OCI-LY1 (cell line): ENCODE results near the gene TYW1B.
"Not testable (repeated sequence)": the region's sequence is repeated elsewhere in the genome, so short reads cannot be mapped to it uniquely, and the experiment has no call there.

ENCODE experiments used
- H2AFZ ChIP-seq: fragments of 200-600 bp; sonication (generic), shearing (Covaris generic); 2 replicates; pipeline ENCODE4 v1.6.0; 2014; ENCODE audit warnings: antibody characterized with exemption, mild to moderate bottlenecking, low read length
- H3F3A ChIP-seq: fragments of 200-600 bp; sonication (generic), shearing (Covaris generic); 2 replicates; pipeline ENCODE4 v1.6.0; 2014; ENCODE audit warnings: mild to moderate bottlenecking, antibody characterized with exemption, low read length, moderate library complexity; ENCODE audit not compliant: insufficient read depth
- H3K27ac ChIP-seq: fragments of 200-600 bp; sonication (generic); 2 replicates; pipeline ENCODE4 v1.5.1; 2014; ENCODE audit warnings: low read length, mixed run types, mild to moderate bottlenecking, low read depth; ENCODE audit not compliant: poor library complexity, severe bottlenecking
- H3K27me3 ChIP-seq: fragments of 200-600 bp; sonication (generic); 2 replicates; pipeline ENCODE4 v1.6.0; 2014; ENCODE audit warnings: antibody characterized with exemption, mild to moderate bottlenecking, low read length, moderate library complexity; ENCODE audit not compliant: insufficient read depth
- H3K36me3 ChIP-seq: fragments of 200-600 bp; sonication (generic); 2 replicates; pipeline ENCODE4 v1.6.1; 2014; ENCODE audit warnings: mild to moderate bottlenecking, antibody characterized with exemption, low read length, moderate library complexity, mixed read lengths; ENCODE audit not compliant: insufficient read depth
- H3K4me1 ChIP-seq: fragments of 200-600 bp; sonication (generic); 2 replicates; pipeline ENCODE4 v1.5.1; 2014; ENCODE audit warnings: mild to moderate bottlenecking, low read length, moderate library complexity; ENCODE audit not compliant: insufficient read depth, severe bottlenecking
- H3K4me2 ChIP-seq: fragments of 200-600 bp; sonication (generic), shearing (Covaris generic); 2 replicates; pipeline ENCODE4 v1.6.1; 2014; ENCODE audit warnings: low read length
- H3K4me3 ChIP-seq: fragments of 200-600 bp; sonication (generic); 2 replicates; pipeline ENCODE4 v1.5.1; 2014; ENCODE audit warnings: low read length, low read depth, mild to moderate bottlenecking, mixed read lengths; ENCODE audit not compliant: poor library complexity, severe bottlenecking
- H3K79me2 ChIP-seq: fragments of 200-600 bp; shearing (Covaris generic); 2 replicates; pipeline ENCODE4 v1.6.1; 2016; ENCODE audit warnings: mixed run types, low read length, mixed read lengths; ENCODE audit not compliant: insufficient read depth
- H3K9ac ChIP-seq: fragments of 200-600 bp; sonication (generic), shearing (Covaris generic); 2 replicates; pipeline ENCODE4 v1.6.1; 2014; ENCODE audit warnings: mild to moderate bottlenecking, low read length, mixed read lengths
- H3K9me2 ChIP-seq: fragments of 200-600 bp; sonication (generic), shearing (Covaris generic); 2 replicates; pipeline ENCODE4 v1.6.1; 2014; ENCODE audit warnings: low read depth, mild to moderate bottlenecking, low read length, mixed read lengths
- H3K9me3 ChIP-seq: fragments of 200-600 bp; shearing (Covaris generic); 2 replicates; pipeline ENCODE4 v1.6.1; 2014; ENCODE audit warnings: low read length, mixed read lengths
- H4K20me1 ChIP-seq: fragments of 200-600 bp; sonication (generic), shearing (Covaris generic); 2 replicates; pipeline ENCODE4 v1.6.0; 2016; ENCODE audit warnings: mild to moderate bottlenecking, low read length; ENCODE audit not compliant: insufficient read depth
- CTCF ChIP-seq: fragments of 200-600 bp; sonication (generic), shearing (Covaris generic); IDR thresholded peaks from 2 replicates; pipeline ENCODE4 v1.5.1; 2017; ENCODE audit warnings: mild to moderate bottlenecking, antibody characterized with exemption, low read length, moderate library complexity, mixed read lengths
- EZH2 ChIP-seq: fragments of 200-600 bp; sonication (generic), shearing (Covaris generic); IDR thresholded peaks from 2 replicates; pipeline ENCODE4 v1.8.0; 2017; ENCODE audit warnings: borderline replicate concordance, mixed run types, mild to moderate bottlenecking, antibody characterized with exemption, low read length, moderate library complexity, mixed read lengths

The TYW1B gene

GRCh38 chr7:72760602-72761001 lies 67.4 kb downstream of the TYW1B start:
- peaks cover 15% of the 10 kb centered on the region for H3K36me3 ChIP-seq
- H3K27ac ChIP-seq: no peak overlapping the region
- H3K27me3 ChIP-seq: no peaks in the 10 kb centered on the region
- H3K4me2 ChIP-seq: no peak overlapping the region
- H3K9me3 ChIP-seq: peaks cover 25% of the 10 kb centered on the region
- H3K9me2 ChIP-seq: no peaks in the 10 kb centered on the region
- no peak for TF ChIP-seq CTCF
- no peak for TF ChIP-seq EZH2
- H3F3A ChIP-seq: no peaks in the 10 kb centered on the region
- no peak overlapping the region for H2AFZ ChIP-seq
- no peaks in the 10 kb centered on the region for H4K20me1 ChIP-seq
- H3K79me2 ChIP-seq: no peaks in the 10 kb centered on the region
- H3K9ac ChIP-seq: no peak overlapping the region
- no peak overlapping the region for H3K4me3 ChIP-seq
- H3K4me1 ChIP-seq: no peaks in the 10 kb centered on the region

- H4K20me1 ChIP-seq: no peaks in the 10 kb centered on the region
- no peak overlapping the region for H3K27ac ChIP-seq
- TF ChIP-seq EZH2 (no peak), CTCF (no peak)
These were observed 73.7 kb downstream of the TYW1B start for GRCh38 chr7:72754312-72754711.

GRCh38 chr7:72753781-72754180 lies 74.2 kb downstream of the TYW1B start:
- Histone ChIP-seq H2AFZ (no peak overlapping the region), H3K4me1 (no peaks in the 10 kb centered on the region), H3K4me2 (no peak overlapping the region), H4K20me1 (no peaks in the 10 kb centered on the region), H3K9me2 (no peaks in the 10 kb centered on the region), H3K4me3 (no peak overlapping the region), H3K79me2 (no peaks in the 10 kb centered on the region), H3F3A (no peaks in the 10 kb centered on the region), H3K27ac (no peak overlapping the region), H3K9ac (no peak overlapping the region), H3K36me3 (no peaks in the 10 kb centered on the region; the same call in 1 of the 2 replicates), H3K9me3 (0 out of 2 replicates have a peak, but pooled peaks cover under 1% of the 10 kb centered on the region), H3K27me3 (no peaks in the 10 kb centered on the region)
- TF ChIP-seq CTCF (no peak), EZH2 (no peak)

More at GRCh38 chr7:72754312-72754711, 73.7 kb downstream of the TYW1B start:
- Histone ChIP-seq H3K36me3 (peaks cover 3% of the 10 kb centered on the region), H2AFZ (no peak overlapping the region), H3K4me1 (no peaks in the 10 kb centered on the region), H3K9ac (no peak overlapping the region), H3F3A (no peaks in the 10 kb centered on the region), H3K9me2 (no peaks in the 10 kb centered on the region), H3K79me2 (no peaks in the 10 kb centered on the region), H3K9me3 (peaks cover 6% of the 10 kb centered on the region), H3K4me2 (no peak overlapping the region), H3K4me3 (no peak overlapping the region), H3K27me3 (no peaks in the 10 kb centered on the region)

GRCh38 chr7:72753229-72753628 lies 74.8 kb downstream of the TYW1B start:
- H3K27me3 ChIP-seq, H3K9me3 ChIP-seq, H3K4me3 ChIP-seq, H3K79me2 ChIP-seq, H3K27ac ChIP-seq, H3K9me2 ChIP-seq, H3F3A ChIP-seq, H3K9ac ChIP-seq, H3K4me1 ChIP-seq, H4K20me1 ChIP-seq, H3K4me2 ChIP-seq, H2AFZ ChIP-seq, H3K36me3 ChIP-seq: not testable (repeated sequence)
